IPS-15b (cell line): ENCODE results near the gene ART4.

ENCODE experiments used
- H3K27me3 ChIP-seq: one replicate; pipeline ENCODE4 v1.6.1; 2013; ENCODE audit warnings: low read length; ENCODE audit not compliant: control insufficient read depth, insufficient read depth
- H3K36me3 ChIP-seq: one replicate; pipeline ENCODE4 v1.6.1; 2013; ENCODE audit warnings: low read length; ENCODE audit not compliant: control insufficient read depth, insufficient read depth
- H3K4me1 ChIP-seq: one replicate; pipeline ENCODE4 v1.6.1; 2013; ENCODE audit warnings: mild to moderate bottlenecking, low read length; ENCODE audit not compliant: control insufficient read depth, insufficient read depth
- H3K4me3 ChIP-seq: one replicate; pipeline ENCODE4 v1.5.1; 2013; ENCODE audit warnings: low read depth, low read length
- H3K9ac ChIP-seq: one replicate; pipeline ENCODE4 v1.6.1; 2013; ENCODE audit warnings: low read depth, mild to moderate bottlenecking, low read length
- H3K9me3 ChIP-seq: one replicate; pipeline ENCODE4 v1.6.1; 2013; ENCODE audit warnings: mild to moderate bottlenecking, low read length; ENCODE audit not compliant: control insufficient read depth, insufficient read depth

The ART4 gene

GRCh38 chr12:14775636-14775980, 67.7 kb downstream of the ART4 start:
- no peaks in the 10 kb centered on the region for H3K36me3 ChIP-seq

More at GRCh38 chr12:14775636-14775980, 67.7 kb downstream of the ART4 start:
- peaks cover 15% of the 10 kb centered on the region for H3K4me1 ChIP-seq
- no peaks in the 10 kb centered on the region for H3K9me3 ChIP-seq
- H3K27me3 ChIP-seq = no peaks in the 10 kb centered on the region
- H3K4me3 ChIP-seq = peak overlapping the region; percentile 90
- H3K9ac ChIP-seq = no peak overlapping the region
